ENCODE measurements around the gene CACNA2D2. TPM values are rescaled to one million over a fixed set of nuclear protein-coding genes. Genes with fewer than 3 reads are reported as not detected.

CACNA2D2 gene
- total and polyA plus RNA-seq, 2 experiments from 2014 or later: 0.87 to 1.5 TPM

DNA sequence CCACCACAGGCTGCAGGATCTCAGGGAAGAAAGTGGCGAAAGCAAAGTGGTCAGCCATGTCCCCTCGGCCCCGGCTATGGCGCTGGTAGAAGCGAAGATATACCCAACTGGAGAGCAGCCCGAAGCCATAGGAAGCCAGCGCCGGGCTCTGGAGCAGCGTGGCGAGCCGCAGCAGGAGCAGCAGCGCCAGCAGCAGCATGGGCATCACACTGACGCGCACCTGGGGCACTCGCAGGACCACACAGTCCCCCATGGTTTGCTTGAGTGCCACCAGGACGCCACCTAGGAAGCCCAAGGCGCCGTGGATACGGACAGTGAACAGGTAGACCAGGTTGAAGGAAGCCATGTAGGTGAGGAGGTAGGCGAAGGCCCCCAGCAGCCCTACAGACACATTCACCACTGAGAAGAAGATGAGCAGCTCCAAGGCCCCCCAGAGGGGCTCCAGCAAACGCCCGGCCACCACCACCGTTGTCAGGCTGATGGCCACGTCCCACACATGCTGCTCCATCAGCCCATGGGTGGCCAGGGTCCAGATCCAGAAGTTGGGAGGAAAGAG lies 145.0 kb downstream of the CACNA2D2 start:
- H3K79me2 ChIP-seq: peaks cover 43% of the 10 kb centered on the region
- no peak for DNase-seq (ENCODE audit: low spot score)
- no peak for TF ChIP-seq EZH2 (IDR thresholded peaks at IDR 0.05; ENCODE audit: borderline replicate concordance)
- no peak for TF ChIP-seq EZH2phosphoT487 (IDR thresholded peaks at IDR 0.05; ENCODE audit: low read depth, severe bottlenecking, unreplicated experiment)
- TF ChIP-seq, protein P1, sequence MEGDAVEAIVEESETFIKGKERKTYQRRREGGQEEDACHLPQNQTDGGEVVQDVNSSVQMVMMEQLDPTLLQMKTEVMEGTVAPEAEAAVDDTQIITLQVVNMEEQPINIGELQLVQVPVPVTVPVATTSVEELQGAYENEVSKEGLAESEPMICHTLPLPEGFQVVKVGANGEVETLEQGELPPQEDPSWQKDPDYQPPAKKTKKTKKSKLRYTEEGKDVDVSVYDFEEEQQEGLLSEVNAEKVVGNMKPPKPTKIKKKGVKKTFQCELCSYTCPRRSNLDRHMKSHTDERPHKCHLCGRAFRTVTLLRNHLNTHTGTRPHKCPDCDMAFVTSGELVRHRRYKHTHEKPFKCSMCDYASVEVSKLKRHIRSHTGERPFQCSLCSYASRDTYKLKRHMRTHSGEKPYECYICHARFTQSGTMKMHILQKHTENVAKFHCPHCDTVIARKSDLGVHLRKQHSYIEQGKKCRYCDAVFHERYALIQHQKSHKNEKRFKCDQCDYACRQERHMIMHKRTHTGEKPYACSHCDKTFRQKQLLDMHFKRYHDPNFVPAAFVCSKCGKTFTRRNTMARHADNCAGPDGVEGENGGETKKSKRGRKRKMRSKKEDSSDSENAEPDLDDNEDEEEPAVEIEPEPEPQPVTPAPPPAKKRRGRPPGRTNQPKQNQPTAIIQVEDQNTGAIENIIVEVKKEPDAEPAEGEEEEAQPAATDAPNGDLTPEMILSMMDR (IDR thresholded peaks at IDR 0.05; ENCODE audit: poor library complexity): no peak
- no peaks in the 10 kb centered on the region for H3K36me3 ChIP-seq (replicated peaks; ENCODE audit: insufficient read depth, low read depth)
- H3K4me2 ChIP-seq: peak overlapping the region; percentile 99
- no peaks in the 10 kb centered on the region for H3K27me3 ChIP-seq
- H3K27ac ChIP-seq: peak overlapping the region; percentile 82
- no peak overlapping the region for H2AFZ ChIP-seq
- H4K20me1 ChIP-seq (ENCODE audit: insufficient read depth, poor library complexity, severe bottlenecking): peaks cover 38% of the 10 kb centered on the region
- peak overlapping the region; percentile 74 for H3K4me3 ChIP-seq
- H3K9me3 ChIP-seq (ENCODE audit: low read depth): no peaks in the 10 kb centered on the region
- WGBS (ENCODE audit: low lambda C conversion rate, missing lambda C conversion rate): 84% methylated on average over 24 of the region's 24 CpGs
- H3K9me2 ChIP-seq (replicated peaks; ENCODE audit: insufficient read depth): no peaks in the 10 kb centered on the region
- peaks cover 27% of the 10 kb centered on the region for H3K4me1 ChIP-seq (ENCODE audit: insufficient read depth)

DNA sequence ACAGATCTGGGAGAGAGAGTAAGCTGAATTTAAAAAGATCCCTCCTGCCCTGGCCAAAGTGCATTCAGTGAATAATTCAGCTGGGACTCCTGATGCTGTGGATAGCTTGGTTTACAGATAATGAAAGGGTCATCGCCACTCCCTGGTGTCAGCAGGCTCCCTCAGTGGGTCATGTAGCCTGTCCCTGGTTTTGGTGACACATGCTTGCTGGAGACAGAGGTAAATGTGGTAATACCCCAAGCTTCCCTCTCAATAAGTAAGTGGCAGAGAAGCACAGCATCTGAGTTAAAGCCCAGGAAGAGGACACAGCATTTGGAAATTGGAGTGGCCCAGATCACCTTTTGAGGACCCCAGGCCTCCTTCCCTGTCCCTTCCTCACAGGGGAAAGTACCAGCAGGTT lies 146.0 kb downstream of the CACNA2D2 start:
- Histone ChIP-seq H3K9me3 (ENCODE audit: low read depth) (no peaks in the 10 kb centered on the region), H3K27ac (peak overlapping the region; percentile 16), H3K4me3 (peak overlapping the region; percentile 74), H3K4me2 (peak overlapping the region; percentile 99), H3K27me3 (no peaks in the 10 kb centered on the region), H3K36me3 (replicated peaks; ENCODE audit: insufficient read depth, low read depth) (no peaks in the 10 kb centered on the region), H3K9me2 (replicated peaks; ENCODE audit: insufficient read depth) (no peaks in the 10 kb centered on the region), H4K20me1 (ENCODE audit: insufficient read depth, poor library complexity, severe bottlenecking) (peaks cover 38% of the 10 kb centered on the region), H3K4me1 (ENCODE audit: insufficient read depth) (peaks cover 27% of the 10 kb centered on the region), H2AFZ (no peak overlapping the region), H3K79me2 (peaks cover 43% of the 10 kb centered on the region)
- WGBS (ENCODE audit: low lambda C conversion rate, missing lambda C conversion rate): 76% methylated on average over 1 of the region's 1 CpG
- DNase-seq (ENCODE audit: low spot score): no peak
- TF ChIP-seq EZH2 (IDR thresholded peaks at IDR 0.05; ENCODE audit: borderline replicate concordance): no peak
- TF ChIP-seq, protein P1 (IDR thresholded peaks at IDR 0.05; ENCODE audit: poor library complexity): no peak
- TF ChIP-seq EZH2phosphoT487 (IDR thresholded peaks at IDR 0.05; ENCODE audit: low read depth, severe bottlenecking, unreplicated experiment): no peak

DNA sequence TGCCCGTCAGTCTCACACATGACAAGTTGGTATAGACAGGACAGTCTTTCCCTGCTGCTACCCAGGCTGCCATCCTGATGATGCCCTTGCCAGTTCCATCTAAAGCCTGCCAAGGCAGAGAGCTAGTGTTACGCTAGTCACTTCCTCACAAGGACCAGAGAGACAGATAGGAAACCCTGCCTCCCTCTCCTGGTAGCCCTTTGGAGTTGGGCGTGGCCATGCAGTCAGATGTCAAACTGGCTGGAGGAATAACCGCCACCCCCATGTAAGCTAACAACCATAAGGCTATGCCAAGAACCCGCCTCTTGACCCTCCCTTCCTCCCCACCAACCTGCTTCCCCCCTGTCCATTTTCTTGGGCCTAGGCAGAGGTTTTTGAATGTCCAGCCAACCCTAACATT lies 146.9 kb downstream of the CACNA2D2 start:
- Histone ChIP-seq H3K9me3 (ENCODE audit: low read depth) (no peaks in the 10 kb centered on the region), H3K9me2 (replicated peaks; ENCODE audit: insufficient read depth) (no peaks in the 10 kb centered on the region), H2AFZ (no peak overlapping the region), H3K4me2 (peak overlapping the region; percentile 99), H3K4me1 (ENCODE audit: insufficient read depth) (peaks cover 30% of the 10 kb centered on the region), H3K27me3 (no peaks in the 10 kb centered on the region), H3K4me3 (peak overlapping the region; percentile 74), H3K79me2 (peaks cover 48% of the 10 kb centered on the region), H4K20me1 (ENCODE audit: insufficient read depth, poor library complexity, severe bottlenecking) (peaks cover 38% of the 10 kb centered on the region), H3K36me3 (replicated peaks; ENCODE audit: insufficient read depth, low read depth) (no peaks in the 10 kb centered on the region), H3K27ac (no peak overlapping the region)
- WGBS (ENCODE audit: low lambda C conversion rate, missing lambda C conversion rate): 92% methylated on average over 5 of the region's 5 CpGs
- DNase-seq (ENCODE audit: low spot score): peak; percentile 51
- TF ChIP-seq, protein P1 (IDR thresholded peaks at IDR 0.05; ENCODE audit: poor library complexity): peak; percentile 1
- TF ChIP-seq EZH2 (IDR thresholded peaks at IDR 0.05; ENCODE audit: borderline replicate concordance): no peak
